ENCODE measurements around the gene USP21.

Gene USP21

GRCh38 chr1:161182214-161182613, 22.9 kb downstream of the USP21 start:
- DNase-seq (ENCODE audit: low spot score) = no peak
- TF ChIP-seq CTCF (IDR thresholded peaks at IDR 0.05; ENCODE audit: extremely low read depth, insufficient read depth, missing control alignments) = no peak
- in situ Hi-C loops (cut with MboI; ENCODE audit: low pct_unique_long_range_greater_than_20kb, low sequenced_read_pairs, unreplicated experiment) = loop anchor here (25.0 kb wide), 1 partner anchor 530 kb away; the partner anchor contains the start of genes FCRLA and FCRLB

- no peak for TF ChIP-seq CTCF (IDR thresholded peaks at IDR 0.05; ENCODE audit: extremely low read depth, insufficient read depth, missing control alignments)
- in situ Hi-C loops (cut with MboI; ENCODE audit: low pct_unique_long_range_greater_than_20kb, low sequenced_read_pairs, unreplicated experiment) = loop anchor here (25.0 kb wide), 1 partner anchor 527 kb away; the partner anchor contains the start of genes FCRLA and FCRLB
- peak; percentile 88 for DNase-seq (ENCODE audit: low spot score)
Measured at GRCh38 chr1:161185282-161185682, 26.0 kb downstream of the USP21 start.

- DNase-seq (ENCODE audit: low spot score) = no peak
- in situ Hi-C loops (cut with MboI; ENCODE audit: low pct_unique_long_range_greater_than_20kb, low sequenced_read_pairs, unreplicated experiment) = loop anchor here (25.0 kb wide), 1 partner anchor 526 kb away; the partner anchor contains the start of genes FCRLA and FCRLB
- no peak for TF ChIP-seq CTCF (IDR thresholded peaks at IDR 0.05; ENCODE audit: extremely low read depth, insufficient read depth, missing control alignments)
Measured at GRCh38 chr1:161185732-161186311, 26.5 kb downstream of the USP21 start.

- no peak for DNase-seq (ENCODE audit: low spot score)
- TF ChIP-seq CTCF (IDR thresholded peaks at IDR 0.05; ENCODE audit: extremely low read depth, insufficient read depth, missing control alignments) = no peak
- in situ Hi-C loops (cut with MboI; ENCODE audit: low pct_unique_long_range_greater_than_20kb, low sequenced_read_pairs, unreplicated experiment) = loop anchor here (25.0 kb wide), 1 partner anchor 525 kb away; the partner anchor contains the start of genes FCRLA and FCRLB
Measured at GRCh38 chr1:161187311-161187710, 28.0 kb downstream of the USP21 start.

GRCh38 chr1:161188381-161188780, 29.1 kb downstream of the USP21 start:
- DNase-seq (ENCODE audit: low spot score) = no peak
- no peak for TF ChIP-seq CTCF (IDR thresholded peaks at IDR 0.05; ENCODE audit: extremely low read depth, insufficient read depth, missing control alignments)
- in situ Hi-C loops (cut with MboI; ENCODE audit: low pct_unique_long_range_greater_than_20kb, low sequenced_read_pairs, unreplicated experiment) = loop anchor here (25.0 kb wide), 1 partner anchor 524 kb away; the partner anchor contains the start of genes FCRLA and FCRLB

GRCh38 chr1:161189036-161189435, 29.7 kb downstream of the USP21 start:
- TF ChIP-seq CTCF (IDR thresholded peaks at IDR 0.05; ENCODE audit: extremely low read depth, insufficient read depth, missing control alignments) = no peak

More at GRCh38 chr1:161189036-161189435, 29.7 kb downstream of the USP21 start:
- DNase-seq (ENCODE audit: low spot score) = no peak
- in situ Hi-C loops (cut with MboI; ENCODE audit: low pct_unique_long_range_greater_than_20kb, low sequenced_read_pairs, unreplicated experiment) = loop anchor here (25.0 kb wide), 1 partner anchor 523 kb away; the partner anchor contains the start of genes FCRLA and FCRLB
